GM12878 (cell line): ENCODE data around the gene PIF1. TPM values are rescaled to one million over a fixed set of nuclear protein-coding genes. Genes with fewer than 3 reads are reported as not detected.

ENCODE experiments used
- ATAC-seq: fragments of 200-7000 bp; cut with Tn5 transposase; 3 replicates; pipeline ENCODE4 v1.9.1; 2020; ENCODE audit warnings: mild to moderate bottlenecking, moderate library complexity
- BruUV-seq: library from RNA; stranded (reverse); fragments of 400-500 nt; replicated peaks from 2 replicates; lab custom pipeline; 2021; lab: Mats Ljungman, UMichigan
- CTCF ChIA-PET: fragments of 300-600 bp; sonication (Branson Sonifier 250); formaldehyde crosslinking; extraction: SDS; loops from one replicate; lab custom pipeline; 2021; ENCODE audit warnings: inconsistent platforms; lab: Yijun Ruan, JAX
- POLR2A ChIA-PET: fragments of 350-600 bp; formaldehyde crosslinking; extraction: SDS; loops from one replicate; lab custom pipeline; 2021; ENCODE audit warnings: inconsistent platforms; lab: Charles Lee
- RAD21 ChIA-PET: fragments of 300-600 bp; sonication (Branson Sonifier 250); formaldehyde crosslinking; loops from one replicate; lab custom pipeline; 2023; ENCODE audit warnings: antibody characterized with exemption; ENCODE audit not compliant: unreplicated experiment; lab: Charles Lee
- SMC1A ChIA-PET: fragments of 300-600 bp; sonication (Branson Sonifier 250); formaldehyde crosslinking; loops from one replicate; lab custom pipeline; 2023; ENCODE audit not compliant: unreplicated experiment, uncharacterized antibody; lab: Charles Lee
- DNase-seq: peaks from one replicate; pipeline ENCODE4 v3.0.0-alpha.2; 2011; ENCODE audit warnings: low read depth, low spot score
- FAIRE-seq: peaks from 3 replicates; lab custom pipeline; 2011; peaks lifted over from hg19 to GRCh38; lab: Jason Lieb, UNC
- H2AFZ ChIP-seq: 2 replicates; pipeline ENCODE4 v1.6.0; 2011; ENCODE audit warnings: low read depth, low read length, control low read depth; ENCODE audit not compliant: control insufficient read depth
- H3K27ac ChIP-seq: 2 replicates; pipeline ENCODE4 v1.5.1; 2011; ENCODE audit warnings: control low read depth; ENCODE audit not compliant: control insufficient read depth, insufficient read depth
- H3K27me3 ChIP-seq, 2 experiments: replicated peaks in 1 of 2; 2 replicates each; pipeline versions ENCODE4 v1.6.0 to v1.6.1; 2011; ENCODE audit warnings: low read length in 1 of 2; ENCODE audit not compliant: control insufficient read depth in 2 of 2, insufficient read depth in 2 of 2
- H3K36me3 ChIP-seq, 2 experiments: 2 replicates each; pipeline ENCODE4 v1.5.1; 2011; ENCODE audit warnings: low read length in 1 of 2; ENCODE audit not compliant: control insufficient read depth in 2 of 2, insufficient read depth in 2 of 2
- H3K4me1 ChIP-seq: 2 replicates; pipeline ENCODE4 v1.6.1; 2011; ENCODE audit warnings: mild to moderate bottlenecking, low read length, moderate library complexity, mixed read lengths; ENCODE audit not compliant: control insufficient read depth, insufficient read depth
- H3K4me2 ChIP-seq: 2 replicates; pipeline ENCODE4 v1.6.0; 2011; ENCODE audit warnings: control low read depth; ENCODE audit not compliant: control insufficient read depth, insufficient read depth
- H3K4me3 ChIP-seq: fragments of 200-600 bp; sonication (generic); 2 replicates; pipeline ENCODE4 v1.5.1; 2016
- H3K79me2 ChIP-seq: 2 replicates; pipeline ENCODE4 v1.6.0; 2011; ENCODE audit warnings: low read length; ENCODE audit not compliant: control insufficient read depth, insufficient read depth
- H3K9ac ChIP-seq: 2 replicates; pipeline ENCODE4 v1.8.0; 2011; ENCODE audit warnings: low read length, control low read depth, mixed read lengths; ENCODE audit not compliant: control insufficient read depth, insufficient read depth
- H3K9me3 ChIP-seq: replicated peaks from 3 replicates; pipeline ENCODE4 v1.5.1; 2011; ENCODE audit warnings: mild to moderate bottlenecking, low read length; ENCODE audit not compliant: control insufficient read depth, insufficient read depth
- H4K20me1 ChIP-seq: 2 replicates; pipeline ENCODE4 v1.6.0; 2011; ENCODE audit not compliant: control insufficient read depth, insufficient read depth
- CREM ChIP-seq: IDR thresholded peaks from 2 replicates; pipeline ENCODE4 v1.6.1; 2014; ENCODE audit warnings: antibody characterized with exemption, low read depth
- EED ChIP-seq: sonication (generic); IDR thresholded peaks from 2 replicates; pipeline ENCODE4 v1.6.1; 2016; ENCODE audit warnings: antibody characterized with exemption, low read depth
- HDAC2 ChIP-seq: fragments of 200-600 bp; sonication (generic); IDR thresholded peaks from 2 replicates; pipeline ENCODE4 v1.6.1; 2017
- NR2C2 ChIP-seq: IDR thresholded peaks from 2 replicates; pipeline ENCODE4 v1.6.1; 2011; ENCODE audit warnings: borderline replicate concordance, low read depth; ENCODE audit not compliant: control insufficient read depth, insufficient read length
- RAD51 ChIP-seq: fragments of 450-650 bp; IDR thresholded peaks from 2 replicates; pipeline ENCODE4 v1.6.1; 2016; ENCODE audit warnings: moderate library complexity, mild to moderate bottlenecking, inconsistent platforms
- RFX5 ChIP-seq: IDR thresholded peaks from 2 replicates; pipeline ENCODE4 v1.6.1; 2011; ENCODE audit warnings: low read depth, low read length, improper control_type of control experiment
- SIX5 ChIP-seq: IDR thresholded peaks from 2 replicates; pipeline ENCODE4 v1.6.1; 2011; ENCODE audit warnings: mild to moderate bottlenecking, low read depth, low read length, moderate library complexity; ENCODE audit not compliant: severe bottlenecking
- SMAD1 ChIP-seq: fragments of 450-650 bp; IDR thresholded peaks from 2 replicates; pipeline ENCODE4 v1.6.1; 2018; ENCODE audit warnings: mild to moderate bottlenecking, low read depth; ENCODE audit not compliant: partially characterized antibody
- SUZ12 ChIP-seq: fragments of 200-600 bp; sonication (generic); IDR thresholded peaks from one replicate; pipeline ENCODE4 v1.6.1; 2018; ENCODE audit warnings: antibody characterized with exemption, mild to moderate bottlenecking; ENCODE audit not compliant: unreplicated experiment
- YBX1 ChIP-seq: fragments of 450-650 bp; IDR thresholded peaks from 2 replicates; pipeline ENCODE4 v1.6.1; 2016; ENCODE audit warnings: antibody characterized with exemption
- ZNF217 ChIP-seq: fragments of 450-650 bp; IDR thresholded peaks from 2 replicates; pipeline ENCODE4 v1.6.1; 2017; ENCODE audit warnings: antibody characterized with exemption, mild to moderate bottlenecking
- ZNF274 ChIP-seq: IDR thresholded peaks from one replicate; pipeline ENCODE4 v1.8.0; 2011; ENCODE audit not compliant: insufficient read length, insufficient read depth
- WGBS: methylation state at CpG from one replicate; pipeline ENCODE4 v1.1.6; 2016; ENCODE audit warnings: low lambda C conversion rate; ENCODE audit not compliant: insufficient replicate concordance, insufficient coverage; ENCODE audit errors: missing lambda C conversion rate; 5-methylcytosine and 5-hydroxymethylcytosine counted together
- in situ Hi-C: fragments of 300-500 bp; cut with MboI; formaldehyde crosslinking; loops from 9 replicates; pipeline ENCODE4 v1.14.3; 2018; ENCODE audit warnings: mixed read lengths
- intact Hi-C: fragments of 100-400 bp; cut with micrococcal nuclease; formaldehyde crosslinking; loops from one replicate; pipeline ENCODE4 v1.14.2; 2022; ENCODE audit not compliant: unreplicated experiment
- polyA plus RNA-seq, 11 experiments: library from polyadenylated mRNA; depleted of rRNA in 4 of 11; unstranded in 6 of 11; stranded (reverse) in 5 of 11; fragments of >200 nt; fragmentation: Nextera tagmentation in 4 of 11; fragmentation: Illumina TruSeq in 1 of 11; extraction: Ambion mirVana in 4 of 11; extraction: Trizol in 1 of 11; gene quantifications; 1 replicate in 1 of 11; 2 replicates in 10 of 11; pipeline versions ENCODE4 v1.2.1 to v1.2.3, GENCODE V29; 2011 to 2016; ENCODE audit warnings: inconsistent platforms in 2 of 11, missing spikeins in 2 of 11, low read depth in 1 of 11
- total RNA-seq, 4 experiments: library from RNA; depleted of rRNA in 3 of 4; stranded (reverse); fragments of >200 nt in 3 of 4; fragmentation: Illumina TruSeq in 1 of 4; extraction: Trizol in 1 of 4; gene quantifications; 2 replicates each; pipeline versions ENCODE4 v1.2.1 to v1.2.3, GENCODE V29; 2013 to 2021
- TF ChIP-seq, protein P1 (sequence below): fragments of 450-650 bp; IDR thresholded peaks from 2 replicates; pipeline ENCODE4 v1.6.1; 2016; ENCODE audit warnings: mild to moderate bottlenecking
- TF ChIP-seq, protein P2 (sequence below): fragments of 150-350 bp; IDR thresholded peaks from 2 replicates; pipeline ENCODE4 v1.6.1; 2016; ENCODE audit warnings: low read depth, low read length

Gene PIF1
- total and polyA plus RNA-seq, 10 of the 15 experiments (the other 5 are each of a cell fraction or from before 2014, with no cell fraction given) = 3.7 to 68.9 (median 31.1) TPM

DNA sequence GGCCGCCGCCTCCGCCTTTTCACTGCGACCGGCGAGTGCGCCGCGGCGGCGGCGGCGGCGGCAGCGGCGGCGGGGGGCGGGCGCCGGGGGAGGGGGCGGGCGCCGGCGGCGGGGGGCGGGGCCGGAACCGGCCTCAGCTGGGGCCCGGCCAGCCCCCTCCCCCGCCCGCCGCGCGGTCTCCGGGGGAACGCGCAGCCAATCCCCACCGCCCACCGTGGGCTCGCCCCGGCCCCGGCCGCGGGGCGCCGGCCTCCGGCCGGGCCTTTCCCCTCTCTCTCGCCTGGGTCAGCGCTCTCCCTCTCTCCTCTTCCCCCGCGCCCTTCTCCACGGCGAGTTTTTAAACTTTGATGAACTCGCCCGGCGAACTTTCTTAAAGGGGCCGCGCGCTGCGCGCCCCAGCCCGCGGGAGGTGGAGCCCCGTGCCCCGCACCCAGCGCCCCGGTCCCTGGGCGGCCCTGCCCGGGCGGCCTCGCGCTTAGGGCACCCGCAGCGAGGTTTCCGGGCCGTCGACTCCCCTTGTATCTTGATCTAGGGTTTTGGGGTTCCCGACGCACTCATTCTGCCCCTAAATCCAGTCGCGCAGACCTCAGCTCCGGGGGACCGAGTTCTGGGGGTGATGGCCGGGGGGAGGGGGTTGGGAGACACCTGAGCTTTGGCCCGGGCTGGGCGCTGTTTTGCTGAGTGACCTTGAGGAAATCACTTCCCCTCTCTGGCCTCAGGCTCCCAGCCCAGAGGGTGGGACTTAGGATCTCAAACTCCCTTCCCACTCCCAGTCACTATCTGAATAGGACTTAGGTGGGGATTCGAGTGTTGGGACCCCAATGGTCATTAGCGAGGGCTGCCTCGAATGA lies 49.7 kb downstream of the PIF1 start, which contains the start of gene RBPMS2:
Gene RBPMS2 (minus strand): TSS at position 39 of the 851 bp plus-strand sequence. CDS start 270 bp downstream, outside the sequence.
- Histone ChIP-seq H3K4me3 (peak within 1 kb of the TSS; percentile 50; the same call in 1 of the 2 replicates), H3K4me1 (no peaks in the 10 kb centered on the region), H3K79me2 (no peaks in the 10 kb centered on the region), H4K20me1 (no peaks in the 10 kb centered on the region), H3K9me3 (no peaks in the 10 kb centered on the region), H3K4me2 (peak within 1 kb of the TSS; percentile 79; the same call in 1 of the 2 replicates), H3K27me3 (peaks cover 10 to 17% of the 10 kb centered on the region in 2 experiments), H3K27ac (no peak within 1 kb of the TSS), H3K36me3 (no peaks in the 10 kb centered on the region), H2AFZ (no peak within 1 kb of the TSS), H3K9ac (no peak within 1 kb of the TSS)
- DNase-seq = no peak
- WGBS = 7% methylated on average over 48 of the region's 90 CpGs
- intact Hi-C loops (no loop called here), in situ Hi-C loops (no loop called here)
- FAIRE-seq = no peak
- ChIA-PET POLR2A (interaction anchor here (0.6 kb wide), 1 partner anchor 20 kb away, joined by 3 read pairs; no protein-coding TSS in a partner anchor), CTCF (no interaction called here), SMC1A (no interaction called here), RAD21 (no interaction called here)
- peak; percentile 46 for ATAC-seq
- TF ChIP-seq, protein P1, sequence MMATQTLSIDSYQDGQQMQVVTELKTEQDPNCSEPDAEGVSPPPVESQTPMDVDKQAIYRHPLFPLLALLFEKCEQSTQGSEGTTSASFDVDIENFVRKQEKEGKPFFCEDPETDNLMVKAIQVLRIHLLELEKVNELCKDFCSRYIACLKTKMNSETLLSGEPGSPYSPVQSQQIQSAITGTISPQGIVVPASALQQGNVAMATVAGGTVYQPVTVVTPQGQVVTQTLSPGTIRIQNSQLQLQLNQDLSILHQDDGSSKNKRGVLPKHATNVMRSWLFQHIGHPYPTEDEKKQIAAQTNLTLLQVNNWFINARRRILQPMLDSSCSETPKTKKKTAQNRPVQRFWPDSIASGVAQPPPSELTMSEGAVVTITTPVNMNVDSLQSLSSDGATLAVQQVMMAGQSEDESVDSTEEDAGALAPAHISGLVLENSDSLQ = no peak
- TF ChIP-seq ZNF217 (no peak), SMAD1 (no peak), YBX1 (no peak), HDAC2 (no peak), ZNF274 (no peak), EED (no peak), SIX5 (no peak), SUZ12 (no peak), RFX5 (no peak), NR2C2 (no peak), RAD51 (no peak), CREM (no peak)
- TF ChIP-seq, protein P2, sequence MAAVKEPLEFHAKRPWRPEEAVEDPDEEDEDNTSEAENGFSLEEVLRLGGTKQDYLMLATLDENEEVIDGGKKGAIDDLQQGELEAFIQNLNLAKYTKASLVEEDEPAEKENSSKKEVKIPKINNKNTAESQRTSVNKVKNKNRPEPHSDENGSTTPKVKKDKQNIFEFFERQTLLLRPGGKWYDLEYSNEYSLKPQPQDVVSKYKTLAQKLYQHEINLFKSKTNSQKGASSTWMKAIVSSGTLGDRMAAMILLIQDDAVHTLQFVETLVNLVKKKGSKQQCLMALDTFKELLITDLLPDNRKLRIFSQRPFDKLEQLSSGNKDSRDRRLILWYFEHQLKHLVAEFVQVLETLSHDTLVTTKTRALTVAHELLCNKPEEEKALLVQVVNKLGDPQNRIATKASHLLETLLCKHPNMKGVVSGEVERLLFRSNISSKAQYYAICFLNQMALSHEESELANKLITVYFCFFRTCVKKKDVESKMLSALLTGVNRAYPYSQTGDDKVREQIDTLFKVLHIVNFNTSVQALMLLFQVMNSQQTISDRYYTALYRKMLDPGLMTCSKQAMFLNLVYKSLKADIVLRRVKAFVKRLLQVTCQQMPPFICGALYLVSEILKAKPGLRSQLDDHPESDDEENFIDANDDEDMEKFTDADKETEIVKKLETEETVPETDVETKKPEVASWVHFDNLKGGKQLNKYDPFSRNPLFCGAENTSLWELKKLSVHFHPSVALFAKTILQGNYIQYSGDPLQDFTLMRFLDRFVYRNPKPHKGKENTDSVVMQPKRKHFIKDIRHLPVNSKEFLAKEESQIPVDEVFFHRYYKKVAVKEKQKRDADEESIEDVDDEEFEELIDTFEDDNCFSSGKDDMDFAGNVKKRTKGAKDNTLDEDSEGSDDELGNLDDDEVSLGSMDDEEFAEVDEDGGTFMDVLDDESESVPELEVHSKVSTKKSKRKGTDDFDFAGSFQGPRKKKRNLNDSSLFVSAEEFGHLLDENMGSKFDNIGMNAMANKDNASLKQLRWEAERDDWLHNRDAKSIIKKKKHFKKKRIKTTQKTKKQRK = no peak
- no TSS peak for BruUV-seq
